Suppressor macrophage treated with lipopolysaccharide for 4 hours (primary cell): ENCODE data around the gene SPTSSA.
"Not testable (repeated sequence)": the region's sequence is repeated elsewhere in the genome, so short reads cannot be mapped to it uniquely, and the experiment has no call there.

ENCODE experiments used
- DNase-seq: peaks from one replicate; pipeline ENCODE4 v3.0.0-alpha.2; 2020

SPTSSA gene, protein sequence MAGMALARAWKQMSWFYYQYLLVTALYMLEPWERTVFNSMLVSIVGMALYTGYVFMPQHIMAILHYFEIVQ

GRCh38 chr14:34462132-34462893 is at the start of gene SPTSSA:
TSS of gene SPTSSA (minus strand) at chr14:34462240. CDS start at chr14:34462207, 33 bp downstream.
- DNase-seq, result peak; percentile 98

- no peak for DNase-seq
These were observed 45.8 kb upstream of the SPTSSA start for GRCh38 chr14:34507884-34508283.

DNA sequence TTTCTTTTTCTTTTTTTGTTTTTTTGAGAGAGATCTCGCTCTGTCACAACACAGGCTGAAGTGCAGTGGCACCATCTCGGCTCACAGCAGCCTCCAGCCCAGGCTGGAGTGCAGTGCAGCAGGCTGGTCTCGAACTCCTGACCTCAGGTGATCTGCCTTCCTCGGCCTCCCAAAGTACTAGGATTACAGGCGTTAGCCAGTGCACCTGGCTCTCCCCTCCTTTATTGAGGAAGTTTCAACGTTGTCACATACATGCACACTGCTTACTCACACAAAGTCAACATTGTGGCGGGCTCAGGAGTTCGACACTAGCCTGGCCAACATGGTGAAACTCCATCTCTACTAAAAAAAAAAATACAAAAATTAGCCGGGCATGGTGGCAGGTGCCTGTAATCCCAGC is 45.4 kb upstream of the SPTSSA start:
- no peak for DNase-seq

DNA sequence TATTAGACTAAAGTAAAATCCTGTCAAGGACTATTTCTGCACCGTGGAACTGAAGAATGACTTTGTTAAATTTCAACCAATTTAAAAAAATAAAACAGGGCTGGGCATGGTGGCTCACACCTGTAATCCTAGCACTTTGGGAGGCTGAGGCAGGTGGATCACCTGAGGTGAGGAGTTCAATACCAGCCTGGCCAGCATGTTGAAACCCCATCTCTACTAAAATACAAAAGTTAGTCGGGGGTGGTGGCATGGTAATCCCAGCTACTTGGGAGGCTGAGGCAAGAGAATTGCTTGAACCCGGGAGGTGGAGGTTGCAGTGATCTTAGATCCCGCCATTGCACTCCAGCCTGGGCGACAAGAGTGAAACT is 43.1 kb upstream of the SPTSSA start:
- DNase-seq, result not testable (repeated sequence)

- not testable (repeated sequence) for DNase-seq
These were observed 42.0 kb upstream of the SPTSSA start for GRCh38 chr14:34504027-34504426.

GRCh38 chr14:34502545-34503225 is 40.6 kb upstream of the SPTSSA start:
- no peak for DNase-seq

DNA sequence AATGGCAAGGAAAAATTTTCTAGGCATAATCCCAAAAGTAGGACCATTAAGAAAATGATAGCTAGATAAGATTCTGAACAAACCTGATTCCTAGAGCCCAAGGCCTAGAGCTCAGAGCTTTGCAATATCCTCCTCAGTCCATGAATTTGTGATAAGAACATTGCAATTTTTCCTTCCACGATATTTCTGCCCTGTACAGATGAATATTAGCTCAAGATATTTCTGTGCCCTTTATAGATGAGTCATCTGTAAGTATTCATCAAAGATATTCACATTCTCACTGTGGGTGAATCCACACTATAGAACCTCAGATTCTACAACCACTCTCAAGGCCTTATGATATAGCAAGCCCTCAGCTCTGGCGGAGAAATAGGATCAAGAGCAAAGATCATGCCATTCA is 40.0 kb upstream of the SPTSSA start:
- DNase-seq, result no peak

GRCh38 chr14:34501004-34501580 is 39.1 kb upstream of the SPTSSA start:
- DNase-seq, result no peak

DNA sequence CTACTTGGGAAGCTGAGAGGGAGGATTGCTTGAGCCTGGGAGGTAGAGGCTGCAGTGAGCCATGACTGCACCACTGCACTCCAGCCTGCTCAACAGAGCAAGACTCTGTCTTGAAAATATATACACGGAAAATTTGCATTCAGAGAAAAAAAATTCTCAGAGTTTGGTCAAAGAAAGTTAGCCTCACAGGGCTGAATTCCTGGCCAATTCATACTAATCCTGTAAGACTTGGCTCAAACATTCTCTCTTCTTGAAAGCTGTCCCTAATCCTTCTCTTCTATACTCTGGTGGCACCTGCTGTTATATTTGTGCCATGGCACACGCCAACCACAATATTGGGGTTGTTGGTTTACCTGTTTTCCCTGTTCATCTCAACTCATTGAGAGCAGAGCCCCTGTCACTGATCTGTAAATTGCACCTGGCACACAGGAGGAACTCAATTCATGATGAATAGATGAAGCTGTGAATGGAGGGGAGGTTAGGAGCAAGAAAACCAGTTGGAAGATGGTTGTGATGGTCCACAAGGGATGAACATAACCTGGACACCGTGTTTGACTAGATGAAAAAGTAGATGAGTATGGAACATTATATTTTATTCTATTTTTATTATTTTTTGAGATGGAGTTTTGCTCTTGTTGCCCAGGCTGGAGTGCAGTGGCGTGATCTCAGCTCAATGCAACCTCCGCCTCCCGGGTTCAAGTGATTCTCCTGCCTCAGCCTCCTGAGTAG is 36.8 kb upstream of the SPTSSA start:
- DNase-seq, result peak; percentile 19

- DNase-seq, result peak; percentile 37
These were observed 34.9 kb upstream of the SPTSSA start for GRCh38 chr14:34496679-34497513.

DNA sequence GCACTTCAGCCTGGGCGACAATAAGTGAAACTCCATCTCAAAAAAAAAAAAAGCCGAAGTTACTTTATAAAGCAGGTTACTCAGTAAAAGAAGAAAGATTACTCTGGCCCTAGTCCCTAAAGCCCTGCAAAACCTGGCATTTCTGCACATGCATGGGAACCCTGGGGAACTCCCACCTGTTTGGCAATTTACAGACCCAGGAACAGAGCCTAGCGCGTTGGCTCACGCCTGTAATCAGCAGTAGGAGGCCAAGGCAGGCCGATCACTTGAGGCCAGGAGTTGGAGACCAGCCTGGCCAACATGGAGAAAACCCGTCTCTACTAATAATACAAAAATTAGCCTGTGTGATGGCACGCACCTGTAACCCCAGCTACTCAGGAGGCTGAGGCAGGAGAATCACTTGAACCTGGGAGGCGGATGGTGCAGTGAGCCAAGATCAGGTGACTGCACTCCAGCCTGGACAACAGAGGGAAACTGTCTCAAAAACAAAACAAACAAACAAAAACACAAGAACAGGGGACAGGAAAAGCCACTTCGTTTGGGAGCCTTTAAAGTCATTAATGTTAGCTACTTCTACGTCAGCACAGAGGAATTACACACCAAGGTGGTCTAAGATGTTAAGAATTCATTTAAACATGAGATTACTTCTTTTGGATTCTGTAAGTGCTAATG is 34.1 kb upstream of the SPTSSA start:
- DNase-seq, result no peak

- no peak for DNase-seq
These were observed 27.3 kb upstream of the SPTSSA start for GRCh38 chr14:34489324-34489723.

- no peak for DNase-seq
These were observed 26.5 kb upstream of the SPTSSA start for GRCh38 chr14:34488528-34488927.

DNA sequence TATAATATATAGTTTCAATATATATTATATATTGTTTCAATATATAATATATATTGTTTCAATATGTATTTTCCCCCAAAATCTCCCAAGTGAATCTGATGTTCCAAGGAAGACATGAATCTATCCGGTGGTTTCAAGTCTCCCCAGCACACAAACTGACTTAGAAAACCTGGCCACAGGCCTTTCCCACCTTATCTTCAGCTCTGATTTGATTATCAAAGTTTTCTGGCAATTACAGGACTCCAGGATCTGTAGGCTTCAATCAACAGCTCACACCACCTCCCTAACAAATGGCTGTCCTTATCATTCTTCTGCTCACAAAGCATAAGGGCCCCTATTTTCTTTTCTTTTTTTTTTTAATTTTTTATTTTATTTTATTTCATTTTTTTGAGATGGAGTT is 22.7 kb upstream of the SPTSSA start:
- DNase-seq, result no peak

DNA sequence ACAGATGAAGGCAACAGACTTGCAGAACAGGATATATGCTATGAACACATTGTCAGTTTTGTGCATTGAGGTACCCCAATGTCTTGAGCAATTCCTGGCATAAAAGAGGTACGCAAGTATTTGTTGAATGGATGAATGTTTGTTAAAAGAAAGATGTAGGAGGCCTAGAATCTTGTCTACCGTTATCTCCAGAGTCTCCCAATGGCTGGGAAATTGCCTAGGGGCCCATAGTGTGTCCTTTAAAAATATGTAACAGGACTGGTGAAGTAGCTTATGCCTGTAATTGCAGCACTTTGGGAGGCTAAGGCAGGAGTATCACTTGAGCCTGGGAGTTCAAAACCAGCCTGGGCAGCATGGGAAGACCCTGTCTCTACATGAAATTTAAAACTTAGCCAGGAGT is 20.4 kb upstream of the SPTSSA start:
- DNase-seq, result no peak

DNA sequence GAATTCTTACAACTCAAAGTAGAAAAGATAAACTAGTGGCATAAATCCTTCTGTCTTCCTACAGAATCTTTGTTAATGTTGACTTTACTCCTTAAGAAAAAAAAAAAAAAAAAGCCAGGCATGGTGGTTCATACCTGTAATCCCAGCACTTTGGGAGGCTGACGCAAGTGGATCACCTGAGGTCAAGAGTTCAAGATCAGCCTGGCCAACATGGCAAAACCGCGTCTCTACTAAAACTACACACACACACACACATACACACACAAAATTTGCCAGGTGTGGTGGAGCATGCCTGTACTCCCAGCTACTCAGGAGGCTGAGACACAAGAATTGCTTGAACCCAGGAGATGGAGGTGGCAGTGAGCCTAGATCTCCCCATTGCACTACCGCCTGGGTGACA is 17.7 kb upstream of the SPTSSA start:
- no peak for DNase-seq

DNA sequence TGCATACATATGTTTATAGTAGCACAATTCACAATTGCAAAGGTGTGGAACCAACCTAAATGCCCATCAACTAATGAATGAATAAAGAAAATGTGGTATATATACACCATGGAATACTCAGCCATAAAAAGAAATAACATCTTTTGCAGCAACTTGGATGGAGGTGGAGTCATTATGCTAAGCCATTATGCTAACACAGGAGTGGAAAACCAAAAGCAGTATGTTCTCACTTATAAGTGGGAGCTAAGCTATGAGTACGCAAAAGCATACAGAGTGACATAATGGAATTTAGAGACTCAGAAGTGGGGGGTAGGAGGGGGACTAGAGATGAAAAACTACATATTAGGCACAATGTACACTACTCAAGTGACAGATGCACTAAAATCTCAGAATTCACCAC is 16.2 kb upstream of the SPTSSA start:
- DNase-seq, result no peak

DNA sequence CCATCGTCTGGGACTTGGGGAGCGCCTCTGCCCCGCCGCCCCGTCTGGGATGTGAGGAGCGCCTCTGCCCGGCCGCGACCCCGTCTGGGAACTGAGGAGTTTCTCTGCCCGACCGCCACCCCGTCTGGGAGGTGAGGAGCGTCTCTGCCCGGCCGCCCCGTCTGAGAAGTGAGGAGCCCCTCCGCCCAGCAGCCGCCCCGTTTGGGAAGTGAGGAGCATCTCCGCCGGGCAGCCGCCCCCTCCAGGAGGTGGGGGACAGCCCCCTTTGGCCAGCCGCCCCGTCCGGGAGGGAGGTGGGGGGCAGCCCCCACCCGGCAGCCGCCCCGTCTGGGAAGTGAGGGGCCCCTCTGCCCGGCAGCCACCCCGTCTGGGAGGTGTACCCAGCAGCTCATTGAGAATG is 14.0 kb upstream of the SPTSSA start:
- DNase-seq, result not testable (repeated sequence)

GRCh38 chr14:34475163-34475562 is 13.1 kb upstream of the SPTSSA start:
- no peak for DNase-seq

- DNase-seq, result no peak
These were observed 12.2 kb upstream of the SPTSSA start for GRCh38 chr14:34474187-34474679.

- no peak for DNase-seq
These were observed 10.8 kb upstream of the SPTSSA start for GRCh38 chr14:34472706-34473279.
